Posterior vena cava (tissue), 2 donors: ENCODE results near the gene IDH3G. TPM values are rescaled to one million over a fixed set of nuclear protein-coding genes. Genes with fewer than 3 reads are reported as not detected.
"Not testable (repeated sequence)": the region's sequence is repeated elsewhere in the genome, so short reads cannot be mapped to it uniquely, and the experiment has no call there.

ENCODE experiments used
- DNase-seq: peaks from one replicate; pipeline ENCODE4 v3.0.0-alpha.2; 2020; ENCODE audit warnings: low spot score
- intact Hi-C, 2 donors: fragments of 100-400 bp; cut with DNase I; formaldehyde crosslinking; loops; one replicate each; pipeline versions ENCODE4 v1.14.1 to v1.14.2; 2022 to 2023
- total RNA-seq, 2 donors: library from RNA; stranded (reverse); fragmentation: NEBNext Ultra II Directional; extraction: Animal tissue kit (Norgen Biotek cat#: 25700); gene quantifications; one replicate each; pipeline ENCODE4 v1.2.1, GENCODE V29; 2021
- donor health status: DM: yes; HTN: yes; CAD: no.
- donor health status: DM: yes; HTN: yes; CAD: no.

Gene IDH3G
- total RNA-seq, 2 donors from 2014 or later = 43.9 to 44.1 TPM

DNA sequence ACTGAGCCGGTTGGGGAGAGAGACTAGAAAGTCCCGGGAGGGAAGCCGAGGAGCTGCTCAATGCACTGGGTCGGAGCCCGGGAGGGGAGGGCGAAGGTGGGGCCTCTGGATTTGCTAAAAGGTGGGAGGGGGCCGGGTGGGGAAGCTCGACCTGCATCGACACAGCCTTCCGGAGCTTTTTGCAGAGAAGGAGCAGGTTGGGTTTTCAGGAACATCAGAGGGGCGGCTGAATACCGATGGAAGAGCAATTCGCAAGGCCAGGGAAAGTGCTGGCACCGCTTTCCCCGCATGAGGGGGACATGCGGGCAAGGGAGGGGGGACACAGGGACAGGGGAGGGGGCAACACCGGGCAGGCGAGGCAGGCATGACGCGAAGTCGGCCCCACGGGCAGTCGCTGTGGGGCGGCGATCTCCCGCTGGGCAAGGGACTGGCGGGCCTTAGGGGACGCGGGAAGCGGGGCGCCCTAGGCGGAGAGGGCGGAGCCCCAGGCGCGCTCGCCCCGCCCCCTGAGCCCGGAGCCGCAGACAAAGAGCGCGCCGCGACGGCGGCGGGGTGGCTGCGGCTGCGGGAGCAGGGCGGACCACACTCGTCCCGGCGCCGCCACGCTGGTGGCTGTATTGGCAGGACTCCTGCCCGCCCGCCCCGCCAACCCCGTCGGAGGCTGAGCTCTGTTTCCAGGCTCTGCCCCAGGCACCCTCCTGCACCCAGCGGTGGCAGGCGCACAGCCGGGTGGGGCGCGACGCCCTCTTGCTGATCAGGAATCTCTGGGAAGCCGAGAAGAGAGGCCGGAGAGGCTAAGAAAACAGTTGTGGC is 24.6 kb upstream of the IDH3G start:
- intact Hi-C loops = no loop called here
- DNase-seq = no peak

DNA sequence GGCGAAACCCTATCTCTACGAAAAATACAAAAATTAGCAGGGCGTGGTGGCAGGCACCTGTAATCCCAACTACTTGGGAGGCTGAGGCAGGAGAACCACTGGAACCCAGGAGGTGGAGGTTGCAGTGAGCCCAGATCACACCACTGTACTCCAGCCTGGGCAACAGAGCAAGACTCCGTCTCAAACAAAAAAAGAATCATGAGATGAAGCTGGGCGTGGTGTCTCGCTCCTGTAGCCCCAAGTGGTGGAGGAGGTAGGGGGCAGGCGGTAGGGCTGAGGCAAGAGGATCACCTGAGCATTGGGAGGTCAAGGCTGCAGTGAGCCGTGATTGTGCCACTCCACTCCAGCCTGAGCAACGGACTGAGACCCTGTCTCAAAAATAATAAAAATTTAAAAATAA is 23.9 kb upstream of the IDH3G start:
- DNase-seq, intact Hi-C loops: not testable (repeated sequence)

DNA sequence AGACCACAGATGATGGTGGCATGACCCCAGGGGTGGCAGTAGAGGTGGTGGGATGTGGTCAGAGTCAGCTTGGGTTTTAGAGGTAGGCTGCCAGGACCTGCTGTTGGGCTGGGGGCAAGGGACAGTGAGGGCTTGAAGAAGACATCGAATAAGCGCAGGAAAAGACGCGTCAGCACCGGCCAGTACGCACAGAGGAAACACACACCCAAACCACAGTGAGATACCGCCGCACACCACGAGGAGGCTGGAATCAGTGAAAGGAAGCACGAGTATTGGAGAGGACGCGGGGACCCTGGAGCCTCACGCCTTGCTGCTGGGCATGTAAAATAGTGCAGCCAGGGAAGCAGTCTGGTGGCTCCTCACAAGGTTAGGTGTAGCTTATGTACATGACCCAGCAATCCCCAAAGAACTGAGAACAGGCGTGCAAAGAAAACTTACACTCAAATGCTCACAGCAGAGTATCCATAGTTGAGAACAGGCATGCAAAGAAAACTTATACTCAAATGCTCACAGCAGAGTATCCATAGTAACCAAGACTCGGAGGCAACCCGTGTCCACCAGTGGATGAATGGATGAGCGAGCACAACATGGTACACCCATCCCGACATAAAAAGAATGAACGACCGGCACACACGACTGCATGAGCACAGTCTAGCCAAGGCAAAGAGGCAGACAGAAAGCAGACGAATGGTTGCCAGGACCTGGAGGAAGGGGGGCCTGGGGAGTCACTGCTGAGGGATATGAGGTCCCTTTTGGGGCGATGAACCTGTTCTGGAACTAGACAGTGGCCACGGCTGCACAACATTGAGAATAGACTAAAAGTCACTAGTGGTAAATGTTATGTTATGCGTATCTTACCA is 22.9 kb upstream of the IDH3G start:
- intact Hi-C loops = no loop called here
- DNase-seq = no peak

DNA sequence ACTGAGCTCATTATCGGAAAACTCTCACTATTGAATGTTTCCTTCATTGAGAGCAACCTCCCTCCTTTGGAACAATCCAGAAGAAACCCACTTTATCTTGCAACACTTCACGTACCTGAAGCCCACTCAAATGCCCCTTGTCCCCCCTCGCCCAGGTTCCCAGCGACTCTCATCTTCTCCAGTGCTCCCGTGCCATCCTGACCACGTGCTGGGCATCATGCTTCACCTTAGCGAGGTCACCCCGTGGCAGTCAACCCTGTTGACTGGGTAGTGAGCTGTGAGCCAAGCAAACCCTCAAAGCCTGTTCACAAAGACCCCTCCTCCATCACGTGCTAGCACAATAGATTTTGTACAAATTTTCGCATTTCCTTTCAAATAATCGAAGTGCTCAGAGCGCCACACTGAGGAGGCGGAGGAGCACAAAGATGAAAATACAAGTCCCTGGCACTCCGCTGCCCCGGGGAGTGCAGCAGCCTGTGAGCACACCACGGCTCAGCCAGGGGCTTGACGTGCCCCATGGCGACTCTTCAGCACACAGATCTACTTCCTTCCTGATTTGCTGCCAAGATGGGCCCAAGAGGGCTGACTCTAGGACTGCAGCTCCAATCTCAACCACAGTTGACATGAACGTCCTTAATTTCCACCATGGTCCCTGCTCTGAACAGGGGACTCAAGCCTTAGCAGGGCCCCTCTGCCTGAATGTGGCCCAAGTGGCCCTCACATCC is 20.6 kb upstream of the IDH3G start:
- intact Hi-C loops = no loop called here
- DNase-seq = no peak

DNA sequence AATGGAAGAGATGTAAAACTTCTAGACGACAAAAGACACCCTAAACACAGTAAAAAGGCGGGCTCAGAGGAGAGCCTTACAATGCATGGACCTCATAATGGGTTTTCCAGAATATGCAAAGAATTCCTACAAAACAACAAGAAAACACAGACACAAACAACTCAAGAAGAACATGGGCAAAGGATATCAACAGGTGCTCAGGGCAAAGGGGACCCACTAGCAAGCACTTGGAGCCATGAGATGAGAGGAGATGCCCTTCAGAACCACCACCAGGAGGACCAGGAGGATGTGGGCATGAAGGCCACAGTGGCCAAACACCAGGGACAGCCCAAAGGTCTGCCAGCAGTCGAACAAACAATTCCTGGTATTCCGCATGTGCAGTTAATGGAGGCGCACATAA is 19.0 kb upstream of the IDH3G start:
- DNase-seq = no peak
- intact Hi-C loops = no loop called here

DNA sequence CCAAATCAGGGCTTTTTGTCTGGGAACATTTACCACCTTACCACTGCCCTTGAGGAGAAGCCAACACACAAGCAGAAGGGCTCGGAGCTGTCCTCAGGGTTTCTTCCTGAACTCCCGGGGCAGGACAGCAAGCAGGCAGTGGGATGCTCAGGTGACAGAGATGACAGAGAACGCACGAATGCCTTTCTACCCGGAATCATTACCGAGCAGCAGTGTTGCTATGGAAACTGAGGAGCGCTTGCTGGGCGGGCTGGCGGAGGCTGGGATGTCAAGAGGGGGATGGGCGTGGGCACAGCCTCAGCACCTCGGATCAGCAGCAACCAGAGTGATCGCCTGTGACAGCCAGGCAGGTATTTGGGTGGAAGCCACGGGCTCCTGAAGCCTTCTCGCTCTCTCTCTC is 18.0 kb upstream of the IDH3G start:
- no peak for DNase-seq
- intact Hi-C loops = no loop called here

DNA sequence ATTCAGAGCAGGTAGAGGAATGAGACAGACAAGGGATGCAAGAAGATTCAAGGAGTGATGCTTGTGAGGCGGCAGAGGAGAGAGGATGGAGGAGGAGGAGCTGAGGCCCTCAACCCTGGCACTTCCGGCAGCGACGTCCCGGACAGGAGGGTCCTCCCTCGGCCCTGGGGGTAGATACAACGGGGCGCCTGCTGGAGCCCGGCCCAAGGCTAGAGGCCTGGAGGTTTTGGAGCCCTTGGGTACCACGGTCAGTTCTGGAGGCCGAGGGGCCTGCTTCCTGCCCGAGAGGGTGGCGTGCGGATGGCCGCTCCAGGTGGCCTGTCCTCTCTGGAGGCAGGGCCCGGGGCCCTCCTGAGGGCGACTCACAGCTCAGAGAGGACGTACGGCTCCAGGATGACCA is 13.8 kb upstream of the IDH3G start:
- no peak for DNase-seq
- intact Hi-C loops = no loop called here

DNA sequence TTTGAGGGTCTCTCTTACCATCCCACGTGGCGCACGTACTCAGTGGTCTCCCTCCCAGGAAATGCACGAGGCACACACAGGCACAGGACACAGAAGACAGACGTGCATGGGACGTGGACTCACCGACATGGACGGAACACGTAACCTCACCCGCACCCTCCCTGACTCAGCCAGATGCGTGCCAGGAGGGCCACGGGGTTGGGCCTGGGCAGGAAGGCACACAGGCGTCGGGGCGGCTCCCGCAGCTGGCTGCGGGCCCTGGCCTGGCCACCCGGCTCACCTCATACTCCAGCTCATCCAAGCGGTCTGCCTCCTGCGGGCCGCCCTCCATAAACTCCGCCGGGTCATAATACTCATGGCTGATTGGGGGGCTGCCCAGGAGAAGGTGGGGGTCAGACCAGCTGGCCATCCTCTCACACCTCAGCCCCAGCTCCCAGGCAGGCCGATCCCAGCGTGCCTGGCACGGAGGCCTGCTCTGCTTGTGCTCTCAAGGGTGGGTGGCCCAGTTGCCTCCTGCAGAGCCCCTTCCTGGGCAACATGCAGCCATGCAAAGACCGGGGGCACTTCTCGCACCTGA is 12.9 kb upstream of the IDH3G start:
- intact Hi-C loops = no loop called here
- no peak for DNase-seq

DNA sequence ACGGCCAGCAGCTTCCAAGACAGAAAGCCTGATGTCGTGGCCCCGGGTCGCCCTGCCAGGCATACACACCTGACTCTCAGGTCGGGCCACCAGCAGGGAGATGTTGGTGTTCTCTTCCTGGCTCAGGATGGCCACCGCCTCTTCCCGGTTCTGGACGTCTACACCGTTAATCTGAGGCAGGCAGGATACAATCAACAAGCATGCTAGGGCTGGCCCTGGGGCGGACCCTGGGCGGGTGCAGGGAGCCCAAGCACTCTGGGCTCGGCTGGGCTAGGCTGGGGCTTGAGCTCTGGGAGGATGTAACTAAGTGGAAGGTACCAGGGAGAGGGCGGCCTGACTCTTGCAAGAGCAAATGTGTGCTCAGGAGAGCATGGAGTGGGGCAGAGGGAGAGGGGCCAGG is 11.3 kb upstream of the IDH3G start:
- intact Hi-C loops = no loop called here
- DNase-seq = no peak

DNA sequence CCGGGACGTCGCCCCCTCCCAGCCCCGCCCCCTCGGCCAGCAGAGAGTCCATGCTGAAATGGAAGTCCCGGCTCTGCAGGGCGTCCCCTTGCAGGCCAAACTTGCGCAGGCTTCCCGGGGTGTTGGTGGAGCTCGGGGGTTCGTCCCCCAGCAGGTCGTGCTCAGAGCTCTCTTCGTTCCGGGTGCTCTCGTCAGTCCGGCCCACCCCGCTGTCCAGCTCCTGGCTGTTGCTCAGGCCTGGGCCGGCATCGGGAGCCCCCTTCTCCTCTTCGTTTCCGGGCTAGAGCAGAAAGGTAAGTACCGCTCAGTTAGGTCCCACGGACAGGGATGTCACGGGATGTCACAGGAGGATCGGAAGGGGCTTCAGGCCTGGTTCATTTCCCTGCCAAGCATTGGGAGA is 10.4 kb upstream of the IDH3G start:
- intact Hi-C loops = no loop called here
- DNase-seq = no peak

DNA sequence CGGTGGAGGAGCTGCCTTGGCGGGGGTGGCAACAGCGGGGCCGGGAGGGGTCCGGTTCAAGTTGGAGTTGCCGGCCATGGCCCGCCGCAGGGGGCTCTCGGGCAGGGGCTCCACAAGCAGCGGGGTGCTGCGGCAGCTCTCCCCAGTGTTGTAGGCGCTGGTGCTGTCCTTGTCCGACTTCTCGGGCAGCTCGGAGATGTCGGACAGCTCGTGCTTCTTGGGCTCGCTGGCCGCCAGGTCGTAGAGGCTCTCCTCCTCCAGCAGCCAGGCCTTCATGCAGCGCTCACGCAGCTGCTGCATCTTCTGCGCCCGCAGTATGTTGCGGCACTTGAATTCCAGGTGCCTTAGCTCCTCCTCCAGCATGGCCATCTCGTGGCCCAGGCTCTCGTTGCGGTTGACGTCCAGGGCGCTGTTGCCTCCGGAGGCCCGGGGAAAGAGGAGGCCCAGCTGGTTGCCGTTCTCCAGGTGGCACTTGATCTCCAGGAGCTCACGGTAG is 10.0 kb upstream of the IDH3G start:
- DNase-seq = no peak
- intact Hi-C loops = no loop called here

DNA sequence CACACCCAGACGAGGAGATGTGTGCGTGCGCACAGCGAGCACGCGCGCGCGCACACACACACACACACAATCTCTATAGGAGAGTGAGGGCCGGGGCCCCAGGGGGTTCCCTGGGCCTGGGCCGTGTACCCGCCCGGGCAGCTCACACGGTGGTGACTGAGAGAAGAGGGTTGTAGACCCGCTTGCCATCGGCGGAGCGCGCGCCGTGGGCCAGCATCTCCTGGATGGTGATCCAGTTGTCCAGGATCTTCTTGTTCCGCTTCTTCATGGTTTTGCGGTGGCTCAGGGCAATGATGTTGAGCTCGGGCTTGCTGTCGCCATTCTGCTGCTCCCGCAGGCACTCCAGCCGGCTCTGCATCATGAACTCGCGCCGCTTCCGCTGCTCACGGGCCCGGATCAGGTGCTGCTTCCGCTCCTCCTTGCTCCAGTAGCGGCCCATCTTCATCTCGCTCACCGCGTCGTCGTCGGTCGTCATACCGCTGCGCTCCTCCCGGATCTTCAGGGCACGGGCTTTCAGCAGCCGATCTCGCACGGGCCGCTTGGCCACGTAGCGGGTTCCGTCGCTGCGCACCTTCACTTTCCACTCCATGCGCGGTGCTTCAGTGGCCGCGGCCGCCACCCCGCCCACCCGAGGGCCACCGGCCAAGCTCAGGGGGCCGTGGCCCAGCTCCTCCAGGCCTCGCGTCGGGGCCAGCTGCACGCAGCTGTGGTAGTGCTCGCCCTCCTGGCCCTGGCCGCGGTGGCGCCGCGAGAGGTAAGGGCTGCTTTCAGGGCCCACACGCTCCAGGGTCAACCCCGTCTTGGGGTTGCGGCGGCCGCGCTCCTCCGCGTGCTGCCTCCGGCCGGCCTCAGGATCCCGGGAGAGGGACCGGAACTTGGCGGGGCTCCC is 9.3 kb upstream of the IDH3G start:
- intact Hi-C loops = no loop called here
- DNase-seq = no peak

DNA sequence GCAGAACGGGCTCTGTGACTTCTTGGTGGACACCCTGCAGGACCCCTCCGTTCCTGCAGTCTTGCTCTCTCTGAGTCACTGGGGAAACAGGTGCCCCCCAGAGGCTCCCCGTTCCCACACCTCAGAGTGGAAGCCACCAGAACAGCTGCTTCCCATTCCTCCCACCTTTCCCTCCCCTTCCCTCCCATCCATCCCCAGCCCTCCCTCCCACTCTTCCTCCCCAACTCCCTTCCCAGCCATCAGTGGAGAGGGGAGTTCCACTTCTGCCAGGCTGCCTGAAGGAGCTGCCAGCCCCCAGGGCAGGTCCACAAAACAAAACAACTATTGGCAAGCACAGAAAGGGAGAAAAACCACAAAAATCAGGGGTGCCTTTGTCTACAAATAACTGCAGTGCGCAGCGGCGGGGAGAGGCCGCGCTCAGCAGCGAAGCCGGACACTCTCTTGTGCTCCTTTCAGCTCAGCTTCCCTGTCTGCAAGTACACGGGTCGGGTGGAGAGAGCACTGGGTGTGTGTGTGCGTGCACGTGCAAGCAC is 8.4 kb upstream of the IDH3G start:
- intact Hi-C loops = no loop called here
- no peak for DNase-seq

DNA sequence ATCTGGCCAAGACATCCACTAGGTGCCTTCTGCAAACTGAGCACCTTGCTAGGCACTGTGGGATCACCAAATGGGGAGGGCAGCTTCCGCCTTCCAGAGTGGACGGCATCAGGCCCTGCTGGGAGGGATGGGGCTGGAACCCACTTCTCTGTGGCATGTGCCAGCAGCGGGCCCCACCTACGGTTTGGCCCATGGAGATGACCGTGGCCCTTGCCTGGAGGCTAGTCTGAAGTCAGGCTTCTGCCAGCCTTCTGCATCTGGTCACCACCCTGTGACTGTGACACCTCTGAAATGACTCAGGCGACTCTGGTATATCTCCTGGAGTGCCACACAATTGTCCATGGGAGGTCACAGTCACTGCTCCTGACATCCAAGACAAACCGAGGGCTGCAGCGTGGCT is 7.5 kb upstream of the IDH3G start:
- no peak for DNase-seq
- intact Hi-C loops = no loop called here

DNA sequence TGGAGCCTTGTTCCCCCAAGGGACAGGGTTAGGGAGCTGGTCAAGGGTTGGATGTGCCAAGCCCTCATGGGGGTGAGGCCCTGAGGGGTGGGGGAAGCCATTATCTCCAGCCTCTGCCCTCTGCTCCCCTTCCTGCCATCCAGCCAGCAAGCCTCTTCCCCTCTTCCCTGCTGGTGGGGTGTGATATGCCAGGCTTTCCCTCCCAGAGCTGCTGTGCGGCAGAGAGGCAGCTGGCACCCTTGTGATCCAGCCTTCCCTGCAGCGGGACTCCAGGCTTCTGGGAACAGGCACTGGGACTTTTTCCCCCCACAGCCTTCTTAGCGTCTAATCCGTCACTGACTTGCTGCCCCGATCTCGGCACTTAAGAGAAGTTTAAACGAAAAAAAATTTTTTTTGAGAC is 6.6 kb upstream of the IDH3G start:
- intact Hi-C loops = no loop called here
- DNase-seq = no peak

DNA sequence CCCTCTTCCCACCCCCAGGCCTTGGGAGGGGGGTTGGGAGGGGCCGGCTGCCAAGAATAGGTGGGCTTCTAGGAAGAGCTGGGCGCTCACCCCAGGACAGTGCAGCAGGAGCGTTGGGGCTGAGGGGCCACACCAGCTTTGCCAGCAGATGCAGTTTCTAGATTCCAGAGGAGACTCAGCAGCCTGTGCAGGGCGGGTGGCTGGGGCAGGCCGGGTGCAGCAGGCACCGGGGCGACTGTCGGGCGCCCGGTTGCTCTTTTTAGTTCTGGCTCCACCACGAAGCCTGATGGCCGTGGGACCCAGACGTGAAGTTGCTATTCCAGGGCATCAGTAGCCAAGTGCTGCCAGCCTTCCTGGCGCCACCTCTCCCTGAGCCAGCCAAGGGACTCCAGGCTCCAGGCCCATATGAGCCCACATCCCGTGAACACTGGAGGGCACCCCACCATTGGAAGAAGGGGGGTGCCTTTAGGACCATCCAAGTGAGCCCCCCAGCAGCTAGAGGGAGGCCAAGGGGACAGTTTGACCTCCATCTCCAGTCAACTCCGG is 6.1 kb upstream of the IDH3G start:
- no peak for DNase-seq
- intact Hi-C loops = no loop called here

DNA sequence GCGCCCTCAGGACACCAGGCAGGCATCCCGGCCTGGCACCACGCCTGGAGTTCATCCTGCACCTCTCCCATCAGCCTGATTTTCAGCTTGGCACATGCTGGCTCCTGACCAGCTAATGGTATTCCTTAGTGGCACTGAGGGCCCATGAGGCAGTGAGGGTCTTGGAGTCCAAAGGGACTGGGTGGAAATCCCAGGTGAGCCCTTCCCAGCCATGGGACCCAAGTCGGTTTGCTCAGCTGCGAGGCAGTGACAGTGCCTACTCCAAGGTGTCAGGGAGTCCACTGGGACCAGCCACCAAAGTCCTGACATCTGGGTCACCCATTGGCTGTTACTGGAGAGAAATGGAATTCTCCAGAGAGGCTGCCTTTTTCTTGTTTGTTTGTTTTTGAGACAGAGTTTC is 5.2 kb upstream of the IDH3G start:
- DNase-seq = no peak
- intact Hi-C loops = loop anchor here in 1 of 2 donors (10.0 kb wide), 1 partner anchor 125 kb away; the partner anchor contains the start of gene ARHGAP4

DNA sequence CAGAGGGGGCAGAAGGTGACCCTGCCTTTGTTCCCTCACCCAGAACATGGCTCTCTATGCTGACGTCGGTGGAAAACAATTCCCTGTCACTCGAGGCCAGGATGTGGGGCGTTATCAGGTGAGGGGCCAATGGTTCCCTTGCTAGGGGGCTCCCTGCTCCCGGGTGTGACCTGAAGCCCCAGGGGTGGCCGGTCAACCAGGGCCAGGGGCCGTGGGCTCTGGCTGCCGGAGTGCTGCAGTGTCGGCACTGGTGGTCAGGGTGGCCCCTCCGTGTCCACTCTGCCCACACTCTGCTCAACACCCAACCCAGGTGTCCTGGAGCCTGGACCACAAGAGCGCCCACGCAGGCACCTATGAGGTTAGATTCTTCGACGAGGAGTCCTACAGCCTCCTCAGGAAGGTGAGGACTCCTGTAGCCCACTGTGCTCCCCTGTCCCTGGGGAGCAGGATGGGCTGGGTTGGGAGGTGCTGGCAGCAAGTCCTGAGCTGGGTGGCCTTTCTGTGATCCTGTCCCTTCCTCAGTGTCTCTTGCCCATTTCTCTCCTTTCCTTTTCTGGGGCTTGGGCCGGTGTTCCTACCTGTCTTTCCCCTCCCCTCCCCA is 3.3 kb upstream of the IDH3G start:
- intact Hi-C loops = loop anchor here in 1 of 2 donors (10.0 kb wide), 1 partner anchor 127 kb away; the partner anchor contains the start of gene ARHGAP4
- DNase-seq = no peak
